Sigmoid colon (tissue), 7 donors: ENCODE results near the gene NPTX1. TPM values are rescaled to one million over a fixed set of nuclear protein-coding genes. Genes with fewer than 3 reads are reported as not detected.

ENCODE experiments used
- DNase-seq: peaks from one replicate; pipeline ENCODE4 v3.0.0-alpha.2; 2019
- H3K27ac ChIP-seq, 4 donors: fragments of 200-600 bp; sonication (generic); one replicate each; pipeline ENCODE4 v1.5.1; 2016 to 2019; ENCODE audit warnings: mild to moderate bottlenecking in 1 of 4
- H3K27me3 ChIP-seq, 3 donors: fragments of 200-600 bp; sonication (generic); one replicate each; pipeline ENCODE4 v1.5.1; 2019; ENCODE audit warnings: mild to moderate bottlenecking in 1 of 3
- H3K36me3 ChIP-seq, 4 donors: fragments of 200-600 bp; sonication (generic); one replicate each; pipeline ENCODE4 v1.5.1; 2016 to 2019
- H3K4me1 ChIP-seq, 4 donors: fragments of 200-600 bp; sonication (generic); one replicate each; pipeline ENCODE4 v1.5.1; 2017 to 2019
- H3K4me3 ChIP-seq, 4 donors: fragments of 200-600 bp; sonication (generic); one replicate each; pipeline ENCODE4 v1.5.1; 2017 to 2019; ENCODE audit warnings: mild to moderate bottlenecking in 2 of 4, moderate library complexity in 1 of 4
- H3K9me3 ChIP-seq, 4 donors: fragments of 200-600 bp in 3 of 4; sonication (generic) in 3 of 4; one replicate each; pipeline versions ENCODE4 v1.5.1 to v1.6.1; 2013 to 2019
- CTCF ChIP-seq, 4 experiments: fragments of 450-650 bp in 3 of 4; fragments of 200-600 bp in 1 of 4; IDR thresholded peaks; one replicate each; pipeline ENCODE4 v1.5.1; 2016 to 2019; ENCODE audit warnings: antibody characterized with exemption in 4 of 4, mild to moderate bottlenecking in 3 of 4, moderate library complexity in 2 of 4
- EP300 ChIP-seq, 4 donors: sonication (generic); formaldehyde crosslinking; IDR thresholded peaks; one replicate each; pipeline ENCODE4 v1.6.1; 2017; ENCODE audit warnings: antibody characterized with exemption in 4 of 4
- POLR2A ChIP-seq, 2 donors: fragments of 450-650 bp; IDR thresholded peaks; one replicate each; pipeline ENCODE4 v1.6.1; 2016; ENCODE audit warnings: antibody characterized with exemption in 2 of 2, mild to moderate bottlenecking in 2 of 2, moderate library complexity in 2 of 2
- POLR2AphosphoS5 ChIP-seq, 4 donors: sonication (generic); formaldehyde crosslinking; IDR thresholded peaks; one replicate each; pipeline ENCODE4 v1.6.1; 2017; ENCODE audit warnings: antibody characterized with exemption in 4 of 4
- WGBS, 2 donors: extraction: QIAGEN DNeasy Blood & Tissue Kit; methylation state at CpG; one replicate each; pipeline ENCODE4 v1.1.7; 2013; 5-methylcytosine and 5-hydroxymethylcytosine counted together
- intact Hi-C: fragments of 100-400 bp; cut with DNase I; formaldehyde crosslinking; loops from one replicate; pipeline ENCODE4 v1.15.1; 2023
- polyA plus RNA-seq, 3 donors: library from polyadenylated mRNA; stranded (reverse); fragments of 200-250 nt; gene quantifications; one replicate each; pipeline ENCODE4 v1.2.3, GENCODE V29; 2013
- total RNA-seq, 4 donors: library from RNA; depleted of rRNA; stranded (reverse); fragments of >200 nt; gene quantifications; one replicate each; pipeline ENCODE4 v1.1.0, GENCODE V29; 2016
- donor health status: healthy with polysubstance abuse.
- donor health status: Bipolar disorder and iron deficiency.
- donor health status: healthy.

Gene NPTX1
- total and polyA plus RNA-seq, 7 donors = 0.60 to 67.3 (median 36.9) TPM

- no peak for TF ChIP-seq EP300 (IDR thresholded peaks at IDR 0.05)
- no peak overlapping the region for H3K4me3 ChIP-seq
- H3K9me3 ChIP-seq = no peaks in the 10 kb centered on the region
- no peaks in the 10 kb centered on the region for H3K36me3 ChIP-seq
- H3K27ac ChIP-seq = no peak overlapping the region
- no peaks in the 10 kb centered on the region for H3K27me3 ChIP-seq
- H3K4me1 ChIP-seq = no peaks in the 10 kb centered on the region
- intact Hi-C loops = no loop called here
- WGBS, 2 donors = 92 to 93% methylated on average over 14 of the region's 14 CpGs
- no peak for DNase-seq
Measured at GRCh38 chr17:80441598-80442322, 34.6 kb downstream of the NPTX1 start.

GRCh38 chr17:80441133-80441578 is 35.3 kb downstream of the NPTX1 start:
- intact Hi-C loops = no loop called here
- no peak for DNase-seq

GRCh38 chr17:80439499-80439898 is 36.9 kb downstream of the NPTX1 start:
- Histone ChIP-seq H3K36me3 (peaks cover 0 to 6% (median 0%) of the 10 kb centered on the region in 4 donors), H3K4me1 (no peaks in the 10 kb centered on the region), H3K4me3 (no peak overlapping the region), H3K27ac (no peak overlapping the region), H3K27me3 (no peaks in the 10 kb centered on the region), H3K9me3 (no peaks in the 10 kb centered on the region)
- no peak for DNase-seq
- WGBS, 2 donors = 83 to 84% methylated on average over 9 of the region's 9 CpGs
- TF ChIP-seq CTCF (IDR thresholded peaks at IDR 0.05) = no peak
- TF ChIP-seq EP300 (IDR thresholded peaks at IDR 0.05) = no peak
- no peak for TF ChIP-seq POLR2AphosphoS5 (IDR thresholded peaks at IDR 0.05)
- no peak for TF ChIP-seq POLR2A (IDR thresholded peaks at IDR 0.05)
- intact Hi-C loops = no loop called here

More at GRCh38 chr17:80441133-80441578, 35.3 kb downstream of the NPTX1 start:
- H3K27me3 ChIP-seq = no peaks in the 10 kb centered on the region
- H3K36me3 ChIP-seq = peaks cover 0 to 3% (median 0%) of the 10 kb centered on the region in 4 donors
- TF ChIP-seq POLR2AphosphoS5 (IDR thresholded peaks at IDR 0.05) (no peak), POLR2A (IDR thresholded peaks at IDR 0.05) (no peak), EP300 (IDR thresholded peaks at IDR 0.05) (no peak), CTCF (IDR thresholded peaks at IDR 0.05) (no peak)
- H3K4me1 ChIP-seq = no peaks in the 10 kb centered on the region
- H3K4me3 ChIP-seq = no peak overlapping the region
- no peaks in the 10 kb centered on the region for H3K9me3 ChIP-seq
- WGBS, 2 donors = 46 to 67% methylated on average over 14 of the region's 14 CpGs
- no peak overlapping the region for H3K27ac ChIP-seq

- no peaks in the 10 kb centered on the region for H3K27me3 ChIP-seq
- intact Hi-C loops = no loop called here
- no peaks in the 10 kb centered on the region for H3K4me1 ChIP-seq
- 90% methylated on average over 5 of the region's 5 CpGs for WGBS, 2 donors
- H3K27ac ChIP-seq = no peak overlapping the region
- H3K36me3 ChIP-seq = peaks cover 0 to 6% (median 0%) of the 10 kb centered on the region in 4 donors
- no peak overlapping the region for H3K4me3 ChIP-seq
- DNase-seq = no peak
- no peaks in the 10 kb centered on the region for H3K9me3 ChIP-seq
- TF ChIP-seq CTCF (IDR thresholded peaks at IDR 0.05) (no peak), POLR2AphosphoS5 (IDR thresholded peaks at IDR 0.05) (no peak)
Measured at GRCh38 chr17:80438806-80439205, 37.6 kb downstream of the NPTX1 start.

- Histone ChIP-seq H3K4me3 (no peak overlapping the region), H3K9me3 (no peaks in the 10 kb centered on the region), H3K27me3 (no peaks in the 10 kb centered on the region), H3K36me3 (peaks cover 0 to 6% (median 0%) of the 10 kb centered on the region in 4 donors), H3K27ac (no peak overlapping the region), H3K4me1 (no peaks in the 10 kb centered on the region)
- intact Hi-C loops = no loop called here
- no peak for TF ChIP-seq POLR2AphosphoS5 (IDR thresholded peaks at IDR 0.05)
- TF ChIP-seq CTCF (IDR thresholded peaks at IDR 0.05) = no peak
- TF ChIP-seq POLR2A (IDR thresholded peaks at IDR 0.05) = no peak
- TF ChIP-seq EP300 (IDR thresholded peaks at IDR 0.05) = no peak
- DNase-seq = no peak
- 89 to 90% methylated on average over 10 of the region's 10 CpGs for WGBS, 2 donors
Measured at GRCh38 chr17:80437532-80437931, 38.9 kb downstream of the NPTX1 start.
